H1 (cell line): ENCODE results near the gene ASTN1. TPM values are rescaled to one million over a fixed set of nuclear protein-coding genes. Genes with fewer than 3 reads are reported as not detected.

Source experiments
- GTF2F1 ChIP-seq: IDR thresholded peaks from 2 replicates; pipeline ENCODE4 v1.6.1; 2012; ENCODE audit warnings: low read depth, low read length, improper control_type of control experiment, borderline replicate concordance
- SRF ChIP-seq: IDR thresholded peaks from 2 replicates; pipeline ENCODE4 v1.6.1; 2011; ENCODE audit warnings: mild to moderate bottlenecking, low read depth, low read length, moderate library complexity
- TEAD4 ChIP-seq: IDR thresholded peaks from 2 replicates; pipeline ENCODE4 v1.6.1; 2012; ENCODE audit warnings: low read depth, low read length, inconsistent platforms, mixed read lengths
- polyA plus RNA-seq, 7 experiments: library from polyadenylated mRNA; depleted of rRNA in 3 of 7; stranded (reverse) in 5 of 7; unstranded in 2 of 7; fragments of >200 nt in 5 of 7; fragments of 200-250 nt in 2 of 7; gene quantifications; 1 replicate in 5 of 7; 2 replicates in 1 of 7; 4 replicates in 1 of 7; pipeline versions ENCODE4 v1.2.1 to v1.2.3, GENCODE V29; 2011 to 2013; ENCODE audit warnings: missing spikeins in 2 of 7, mixed read lengths in 2 of 7
- total RNA-seq: library from RNA; stranded (reverse); fragmentation: NEBNext Ultra II Directional; extraction: Animal tissue kit (Norgen Biotek cat#: 25700); gene quantifications from 2 replicates; pipeline ENCODE4 v1.2.1, GENCODE V29; 2021

Gene ASTN1
- total and polyA plus RNA-seq, 2 of the 8 experiments (the other 6 are each of a cell fraction or from before 2014, with no cell fraction given), result 2.9 to 4.1 TPM

GRCh38 chr1:177172272-177172671 is 7.8 kb upstream of the ASTN1 start (continued):
- TF ChIP-seq GTF2F1, result no peak
- no peak for TF ChIP-seq SRF
- TF ChIP-seq TEAD4, result no peak
